Loucy (cell line): ENCODE measurements around the gene OR52K2.

Experiments
- H2AFZ ChIP-seq: fragments of 200-600 bp; sonication (generic); 2 replicates; pipeline ENCODE4 v1.6.0; 2016; ENCODE audit warnings: antibody characterized with exemption, mild to moderate bottlenecking, low read length, moderate library complexity
- H3F3A ChIP-seq: fragments of 200-600 bp; 2 replicates; pipeline ENCODE4 v1.6.0; 2016; ENCODE audit warnings: antibody characterized with exemption, low read depth, mild to moderate bottlenecking
- H3K27me3 ChIP-seq: fragments of 200-600 bp; sonication (generic); 2 replicates; pipeline ENCODE4 v1.6.1; 2014; ENCODE audit warnings: low read length, mild to moderate bottlenecking; ENCODE audit not compliant: insufficient read depth, poor library complexity, severe bottlenecking
- H3K36me3 ChIP-seq: fragments of 200-600 bp; sonication (generic); 2 replicates; pipeline ENCODE4 v1.6.1; 2016; ENCODE audit warnings: low read length; ENCODE audit not compliant: insufficient read depth
- H3K4me1 ChIP-seq: fragments of 200-600 bp; sonication (generic); 2 replicates; pipeline ENCODE4 v1.5.1; 2014; ENCODE audit warnings: low read length, mild to moderate bottlenecking; ENCODE audit not compliant: insufficient read depth, poor library complexity, severe bottlenecking
- H3K4me2 ChIP-seq: fragments of 200-600 bp; sonication (generic); 2 replicates; pipeline ENCODE4 v1.6.0; 2014; ENCODE audit warnings: antibody characterized with exemption, low read length, low read depth, mild to moderate bottlenecking; ENCODE audit not compliant: poor library complexity, severe bottlenecking
- H3K4me3 ChIP-seq: fragments of 200-600 bp; sonication (generic); 2 replicates; pipeline ENCODE4 v1.5.1; 2014; ENCODE audit warnings: low read length, mild to moderate bottlenecking, mixed read lengths; ENCODE audit not compliant: poor library complexity, severe bottlenecking
- H3K79me2 ChIP-seq: fragments of 200-600 bp; sonication (generic); 2 replicates; pipeline ENCODE4 v1.6.1; 2014; ENCODE audit warnings: low read length; ENCODE audit not compliant: insufficient read depth
- H3K9ac ChIP-seq: fragments of 200-600 bp; sonication (generic); 2 replicates; pipeline ENCODE4 v1.6.0; 2014; ENCODE audit warnings: mild to moderate bottlenecking, low read depth, low read length, moderate library complexity; ENCODE audit not compliant: poor library complexity, severe bottlenecking
- H3K9me2 ChIP-seq: fragments of 200-600 bp; sonication (generic); replicated peaks from 2 replicates; pipeline ENCODE4 v1.6.1; 2016; ENCODE audit warnings: low read depth, low read length, mixed read lengths
- H3K9me3 ChIP-seq: fragments of 200-600 bp; sonication (generic); 2 replicates; pipeline ENCODE4 v1.6.1; 2014; ENCODE audit warnings: mild to moderate bottlenecking, antibody characterized with exemption, low read length, low read depth; ENCODE audit not compliant: insufficient read depth
- H4K20me1 ChIP-seq: fragments of 200-600 bp; sonication (generic); 2 replicates; pipeline ENCODE4 v1.6.0; 2014; ENCODE audit warnings: antibody characterized with exemption, low read length, mild to moderate bottlenecking; ENCODE audit not compliant: insufficient read depth, poor library complexity, severe bottlenecking
- EZH2phosphoT487 ChIP-seq: fragments of 200-600 bp; IDR thresholded peaks from 2 replicates; pipeline ENCODE4 v1.6.1; 2018; ENCODE audit warnings: antibody characterized with exemption, mild to moderate bottlenecking, moderate library complexity, borderline replicate concordance
- TF ChIP-seq, protein P1 (sequence below): fragments of 200-600 bp; sonication (generic); conservative IDR thresholded peaks from 2 replicates; pipeline ENCODE4 v1.5.1; 2014; ENCODE audit warnings: mild to moderate bottlenecking, antibody characterized with exemption, low read length

Gene OR52K2

DNA sequence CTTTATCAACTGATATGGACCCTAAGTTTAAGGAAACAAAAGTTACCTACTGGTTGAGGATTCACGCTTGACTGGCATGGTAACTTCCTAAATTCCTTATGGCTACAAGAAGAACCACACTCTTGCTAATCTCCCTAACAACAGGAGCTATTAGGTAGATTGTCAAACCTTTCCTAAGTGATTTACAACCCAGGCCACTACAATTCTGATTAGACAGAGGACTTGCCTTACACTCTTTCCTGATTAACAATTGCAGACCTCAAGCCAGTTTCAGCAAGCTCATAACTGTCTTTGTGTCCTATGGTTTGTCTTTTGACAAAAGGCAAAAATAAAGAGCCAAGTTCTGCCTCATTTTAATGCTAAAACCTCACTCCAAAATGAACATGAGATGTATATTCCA is 16.3 kb downstream of the OR52K2 start:
- H3K4me2 ChIP-seq = no peak overlapping the region

DNA sequence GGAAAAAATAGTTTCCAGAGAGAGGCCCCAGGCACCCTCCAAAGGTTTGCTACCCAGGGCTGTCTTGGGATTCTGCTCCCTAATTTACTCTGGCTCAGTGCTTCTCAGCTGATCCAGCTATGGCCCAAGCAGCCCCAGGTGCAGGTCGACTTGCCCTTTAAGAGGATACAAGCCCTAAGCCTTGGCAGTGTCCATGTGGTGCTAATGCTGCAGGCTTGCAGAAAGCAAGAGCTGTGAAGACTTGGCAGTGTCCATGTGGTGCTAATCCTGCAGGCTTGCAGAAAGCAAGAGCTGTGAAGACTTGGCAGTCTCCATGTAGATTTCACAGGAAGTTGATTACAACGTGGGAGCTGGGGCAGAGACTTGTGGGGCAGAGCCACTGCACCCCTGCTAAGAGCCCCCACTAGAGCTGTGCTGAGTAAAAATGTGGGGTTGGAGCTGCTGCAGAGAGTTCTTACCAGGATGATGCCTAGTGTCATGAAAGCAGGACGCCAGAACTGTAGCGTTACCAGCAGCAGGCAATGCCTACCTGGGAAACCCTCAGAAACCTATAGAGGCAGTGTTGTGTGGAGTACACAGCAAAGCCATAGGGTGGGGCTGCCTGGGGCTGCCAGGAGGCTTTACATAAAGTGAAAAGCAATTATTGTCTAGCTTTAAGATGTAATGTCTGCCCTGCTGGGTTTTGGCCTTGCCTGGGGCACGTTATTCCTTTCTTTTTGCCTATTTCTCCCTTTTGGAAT is 17.2 kb downstream of the OR52K2 start:
- Histone ChIP-seq H3K4me3 (no peak overlapping the region), H3K4me1 (no peaks in the 10 kb centered on the region), H4K20me1 (no peaks in the 10 kb centered on the region), H3F3A (no peaks in the 10 kb centered on the region), H3K36me3 (no peaks in the 10 kb centered on the region), H3K9me2 (no peaks in the 10 kb centered on the region), H3K9ac (no peak overlapping the region), H3K4me2 (no peak overlapping the region), H2AFZ (no peak overlapping the region), H3K79me2 (no peaks in the 10 kb centered on the region), H3K9me3 (no peaks in the 10 kb centered on the region), H3K27me3 (peaks cover 23% of the 10 kb centered on the region)
- TF ChIP-seq, protein P1, sequence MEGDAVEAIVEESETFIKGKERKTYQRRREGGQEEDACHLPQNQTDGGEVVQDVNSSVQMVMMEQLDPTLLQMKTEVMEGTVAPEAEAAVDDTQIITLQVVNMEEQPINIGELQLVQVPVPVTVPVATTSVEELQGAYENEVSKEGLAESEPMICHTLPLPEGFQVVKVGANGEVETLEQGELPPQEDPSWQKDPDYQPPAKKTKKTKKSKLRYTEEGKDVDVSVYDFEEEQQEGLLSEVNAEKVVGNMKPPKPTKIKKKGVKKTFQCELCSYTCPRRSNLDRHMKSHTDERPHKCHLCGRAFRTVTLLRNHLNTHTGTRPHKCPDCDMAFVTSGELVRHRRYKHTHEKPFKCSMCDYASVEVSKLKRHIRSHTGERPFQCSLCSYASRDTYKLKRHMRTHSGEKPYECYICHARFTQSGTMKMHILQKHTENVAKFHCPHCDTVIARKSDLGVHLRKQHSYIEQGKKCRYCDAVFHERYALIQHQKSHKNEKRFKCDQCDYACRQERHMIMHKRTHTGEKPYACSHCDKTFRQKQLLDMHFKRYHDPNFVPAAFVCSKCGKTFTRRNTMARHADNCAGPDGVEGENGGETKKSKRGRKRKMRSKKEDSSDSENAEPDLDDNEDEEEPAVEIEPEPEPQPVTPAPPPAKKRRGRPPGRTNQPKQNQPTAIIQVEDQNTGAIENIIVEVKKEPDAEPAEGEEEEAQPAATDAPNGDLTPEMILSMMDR = 0 out of 2 replicates have a peak, but pooled peaks have one; percentile 7
- no peak for TF ChIP-seq EZH2phosphoT487

More for the DNA sequence above, 16.3 kb downstream of the OR52K2 start:
- Histone ChIP-seq H3F3A (no peaks in the 10 kb centered on the region), H3K4me3 (no peak overlapping the region), H3K9me3 (no peaks in the 10 kb centered on the region), H4K20me1 (no peaks in the 10 kb centered on the region), H3K9me2 (no peaks in the 10 kb centered on the region), H3K36me3 (no peaks in the 10 kb centered on the region), H3K4me1 (no peaks in the 10 kb centered on the region), H3K79me2 (no peaks in the 10 kb centered on the region), H2AFZ (no peak overlapping the region), H3K9ac (no peak overlapping the region), H3K27me3 (peaks cover 24% of the 10 kb centered on the region)
- TF ChIP-seq, protein P1 = no peak
- no peak for TF ChIP-seq EZH2phosphoT487

DNA sequence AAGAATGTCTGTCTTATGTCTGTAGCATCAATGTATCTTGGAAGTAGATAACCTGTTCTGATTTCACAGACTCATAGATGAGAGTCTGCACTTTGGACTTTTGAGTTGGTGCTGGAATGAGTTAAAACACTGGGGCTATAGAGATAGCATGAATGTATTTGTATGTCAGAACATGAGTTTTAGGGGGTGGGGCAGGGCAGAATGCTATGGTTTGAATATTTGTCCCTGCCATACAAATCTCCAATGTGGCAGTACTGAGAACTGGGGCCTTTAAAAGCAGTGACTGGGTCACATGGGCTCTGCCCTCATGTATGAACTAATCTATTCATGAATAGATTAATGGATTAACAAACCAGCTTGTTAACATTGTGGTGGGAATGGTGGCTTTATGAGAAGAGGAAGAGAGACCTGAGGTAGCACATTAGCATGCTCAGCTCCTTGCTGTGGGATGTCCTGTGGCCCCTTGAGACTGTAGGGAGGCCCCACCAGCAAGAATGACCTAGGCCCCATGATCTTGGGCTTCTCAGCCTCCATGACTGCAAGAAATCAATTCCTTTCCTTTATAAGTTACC is 17.9 kb downstream of the OR52K2 start:
- H4K20me1 ChIP-seq = no peaks in the 10 kb centered on the region
- TF ChIP-seq, protein P1 = no peak
- TF ChIP-seq EZH2phosphoT487 = no peak

More for the DNA sequence above, 17.9 kb downstream of the OR52K2 start:
- no peaks in the 10 kb centered on the region for H3K9me2 ChIP-seq
- H3F3A ChIP-seq = no peaks in the 10 kb centered on the region
- H3K9ac ChIP-seq = no peak overlapping the region
- H3K4me3 ChIP-seq = no peak overlapping the region
- H3K36me3 ChIP-seq = no peaks in the 10 kb centered on the region
- H2AFZ ChIP-seq = no peak overlapping the region
- H3K4me2 ChIP-seq = no peak overlapping the region
- no peaks in the 10 kb centered on the region for H3K9me3 ChIP-seq
- no peaks in the 10 kb centered on the region for H3K4me1 ChIP-seq
- no peaks in the 10 kb centered on the region for H3K79me2 ChIP-seq
- H3K27me3 ChIP-seq = peaks cover 17% of the 10 kb centered on the region
